Measurements from ENCODE around the gene GPR108. TPM values are rescaled to one million over a fixed set of nuclear protein-coding genes. Genes with fewer than 3 reads are reported as not detected.
A peak's percentile ranks its signal among the peaks of the same experiment; 100 is the strongest.

GPR108 gene
- total RNA-seq, 1 experiment from 2014 or later = 43.0 TPM

DNA sequence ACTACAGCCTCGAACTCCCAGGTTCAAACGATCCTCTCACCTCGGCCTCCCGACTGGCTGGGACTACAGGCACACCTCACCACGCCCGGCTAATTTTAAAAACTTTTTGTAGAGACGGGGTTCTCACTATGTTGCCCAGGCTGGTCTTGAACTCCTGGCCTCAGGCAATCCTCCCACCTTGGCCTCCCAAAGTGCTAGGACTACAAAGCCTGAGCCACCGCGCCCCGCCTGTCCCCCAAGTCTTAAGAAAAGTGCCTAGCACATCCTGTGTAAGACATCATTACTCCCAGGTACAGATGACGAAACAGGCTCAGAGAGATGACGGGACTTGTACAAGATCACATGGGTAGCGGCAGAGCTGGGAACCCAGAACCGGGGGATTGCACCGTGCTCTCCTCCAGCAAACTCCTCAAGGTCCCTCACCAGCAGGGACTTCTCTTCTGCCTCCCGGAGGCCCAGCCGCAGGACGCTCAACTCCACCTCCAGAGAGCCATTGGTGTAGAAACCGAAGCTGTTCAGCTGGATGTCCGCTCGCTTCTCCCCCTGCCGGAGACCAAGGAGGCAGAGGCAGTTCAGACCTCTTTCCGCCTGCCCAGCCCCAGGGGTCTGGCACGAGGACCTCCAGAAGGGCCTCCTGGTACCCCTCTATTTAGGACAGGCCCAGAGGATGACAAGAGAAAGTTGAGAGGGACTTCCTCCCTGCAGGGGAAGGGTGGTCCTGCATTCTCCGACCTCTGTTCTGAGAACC is 1.0 kb downstream of the GPR108 start:
- ChIA-PET CTCF (interaction anchor here (1.0 kb wide), 1 partner anchor 219 kb away, joined by 4 read pairs; no protein-coding TSS in a partner anchor), POLR2A (no interaction called here)
- intact Hi-C loops (cut with micrococcal nuclease; ENCODE audit: unreplicated experiment) (no loop called here), in situ Hi-C loops (cut with HindIII; ENCODE audit: low pct_unique_long_range_greater_than_20kb, low sequenced_read_pairs) (no loop called here)
- Histone ChIP-seq H3K4me1 (ENCODE audit: control insufficient read depth, insufficient read depth, low read length) (peaks cover 14% of the 10 kb centered on the region), H3K27me3 (ENCODE audit: control insufficient read depth, insufficient read depth, low read length) (no peaks in the 10 kb centered on the region), H3K36me3 (ENCODE audit: control insufficient read depth, insufficient read depth, low read length) (no peaks in the 10 kb centered on the region; the same call in 1 of the 2 replicates), H3K9me3 (ENCODE audit: control insufficient read depth, insufficient read depth, low read depth, low read length) (no peaks in the 10 kb centered on the region), H3K4me3 (ENCODE audit: low read depth in 2 of 2, low read length in 2 of 2) (peak overlapping the region; percentile 88 to 92), H3K27ac (ENCODE audit: low read length) (peak overlapping the region; percentile 76)
- DNase-seq (ENCODE audit: low read depth, low spot score) (no peak), ATAC-seq (peak; percentile 35)
- TF ChIP-seq, protein P1, sequence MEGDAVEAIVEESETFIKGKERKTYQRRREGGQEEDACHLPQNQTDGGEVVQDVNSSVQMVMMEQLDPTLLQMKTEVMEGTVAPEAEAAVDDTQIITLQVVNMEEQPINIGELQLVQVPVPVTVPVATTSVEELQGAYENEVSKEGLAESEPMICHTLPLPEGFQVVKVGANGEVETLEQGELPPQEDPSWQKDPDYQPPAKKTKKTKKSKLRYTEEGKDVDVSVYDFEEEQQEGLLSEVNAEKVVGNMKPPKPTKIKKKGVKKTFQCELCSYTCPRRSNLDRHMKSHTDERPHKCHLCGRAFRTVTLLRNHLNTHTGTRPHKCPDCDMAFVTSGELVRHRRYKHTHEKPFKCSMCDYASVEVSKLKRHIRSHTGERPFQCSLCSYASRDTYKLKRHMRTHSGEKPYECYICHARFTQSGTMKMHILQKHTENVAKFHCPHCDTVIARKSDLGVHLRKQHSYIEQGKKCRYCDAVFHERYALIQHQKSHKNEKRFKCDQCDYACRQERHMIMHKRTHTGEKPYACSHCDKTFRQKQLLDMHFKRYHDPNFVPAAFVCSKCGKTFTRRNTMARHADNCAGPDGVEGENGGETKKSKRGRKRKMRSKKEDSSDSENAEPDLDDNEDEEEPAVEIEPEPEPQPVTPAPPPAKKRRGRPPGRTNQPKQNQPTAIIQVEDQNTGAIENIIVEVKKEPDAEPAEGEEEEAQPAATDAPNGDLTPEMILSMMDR (IDR thresholded peaks at IDR 0.05) = peak; percentile 71
- TF ChIP-seq POLR2AphosphoS5 (IDR thresholded peaks at IDR 0.05; ENCODE audit: low read depth, low read length) (no peak), SIN3A (IDR thresholded peaks at IDR 0.05; ENCODE audit: borderline replicate concordance, insufficient read depth, low read depth, low read length) (no peak)
- TF ChIP-seq, protein P2, sequence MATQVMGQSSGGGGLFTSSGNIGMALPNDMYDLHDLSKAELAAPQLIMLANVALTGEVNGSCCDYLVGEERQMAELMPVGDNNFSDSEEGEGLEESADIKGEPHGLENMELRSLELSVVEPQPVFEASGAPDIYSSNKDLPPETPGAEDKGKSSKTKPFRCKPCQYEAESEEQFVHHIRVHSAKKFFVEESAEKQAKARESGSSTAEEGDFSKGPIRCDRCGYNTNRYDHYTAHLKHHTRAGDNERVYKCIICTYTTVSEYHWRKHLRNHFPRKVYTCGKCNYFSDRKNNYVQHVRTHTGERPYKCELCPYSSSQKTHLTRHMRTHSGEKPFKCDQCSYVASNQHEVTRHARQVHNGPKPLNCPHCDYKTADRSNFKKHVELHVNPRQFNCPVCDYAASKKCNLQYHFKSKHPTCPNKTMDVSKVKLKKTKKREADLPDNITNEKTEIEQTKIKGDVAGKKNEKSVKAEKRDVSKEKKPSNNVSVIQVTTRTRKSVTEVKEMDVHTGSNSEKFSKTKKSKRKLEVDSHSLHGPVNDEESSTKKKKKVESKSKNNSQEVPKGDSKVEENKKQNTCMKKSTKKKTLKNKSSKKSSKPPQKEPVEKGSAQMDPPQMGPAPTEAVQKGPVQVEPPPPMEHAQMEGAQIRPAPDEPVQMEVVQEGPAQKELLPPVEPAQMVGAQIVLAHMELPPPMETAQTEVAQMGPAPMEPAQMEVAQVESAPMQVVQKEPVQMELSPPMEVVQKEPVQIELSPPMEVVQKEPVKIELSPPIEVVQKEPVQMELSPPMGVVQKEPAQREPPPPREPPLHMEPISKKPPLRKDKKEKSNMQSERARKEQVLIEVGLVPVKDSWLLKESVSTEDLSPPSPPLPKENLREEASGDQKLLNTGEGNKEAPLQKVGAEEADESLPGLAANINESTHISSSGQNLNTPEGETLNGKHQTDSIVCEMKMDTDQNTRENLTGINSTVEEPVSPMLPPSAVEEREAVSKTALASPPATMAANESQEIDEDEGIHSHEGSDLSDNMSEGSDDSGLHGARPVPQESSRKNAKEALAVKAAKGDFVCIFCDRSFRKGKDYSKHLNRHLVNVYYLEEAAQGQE (IDR thresholded peaks at IDR 0.05; ENCODE audit: insufficient read depth in 1 of 2, low read depth in 2 of 2, low read length in 1 of 2) = no peak
- TSS peak; percentile 70 for BruUV-seq (replicated peaks)

DNA sequence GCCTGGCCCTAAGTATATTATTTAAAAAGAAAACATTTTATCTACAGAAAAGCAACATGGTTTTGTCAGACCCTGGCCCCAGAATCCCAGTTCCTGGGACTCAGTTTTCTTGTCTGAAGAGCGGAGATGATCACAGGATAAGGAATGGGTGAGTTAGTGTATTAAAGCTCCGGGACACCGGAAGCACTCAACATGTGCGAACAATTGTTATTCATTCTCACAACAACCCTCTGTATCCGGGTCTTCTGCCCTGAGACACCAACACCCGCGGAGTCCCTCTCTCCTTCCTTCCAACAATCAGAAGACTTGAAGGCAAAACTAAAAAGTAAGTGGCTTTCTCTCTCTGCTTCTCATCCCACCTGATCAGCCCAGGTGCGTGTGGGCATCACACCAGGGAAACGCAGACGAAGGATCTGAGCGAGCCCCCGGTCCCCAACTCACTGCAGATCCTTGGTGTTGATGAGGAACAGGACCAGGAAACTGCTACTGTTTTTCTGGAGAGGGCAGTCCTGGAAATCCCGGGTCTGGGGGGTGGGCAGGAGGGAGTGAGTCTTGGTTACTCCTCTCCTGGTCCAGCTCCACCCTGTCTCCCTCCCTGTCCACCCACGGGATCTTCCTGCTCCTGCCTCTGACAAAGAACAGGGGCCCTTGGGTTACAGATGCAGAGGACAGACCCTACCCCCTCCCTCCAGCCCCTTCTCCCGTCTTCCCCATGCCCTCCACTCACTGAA is 2.0 kb downstream of the GPR108 start:
- peaks cover 14% of the 10 kb centered on the region for H3K4me1 ChIP-seq (ENCODE audit: control insufficient read depth, insufficient read depth, low read length)
- no peaks in the 10 kb centered on the region for H3K9me3 ChIP-seq (ENCODE audit: control insufficient read depth, insufficient read depth, low read depth, low read length)
- DNase-seq (ENCODE audit: low read depth, low spot score) = no peak
- peak overlapping the region; percentile 88 to 92 for H3K4me3 ChIP-seq (ENCODE audit: low read depth in 2 of 2, low read length in 2 of 2)
- in situ Hi-C loops (cut with HindIII; ENCODE audit: low pct_unique_long_range_greater_than_20kb, low sequenced_read_pairs) (no loop called here), intact Hi-C loops (cut with micrococcal nuclease; ENCODE audit: unreplicated experiment) (no loop called here)
- ATAC-seq = no peak
- H3K27ac ChIP-seq (ENCODE audit: low read length) = peak overlapping the region; percentile 76
- TF ChIP-seq, protein P2 (IDR thresholded peaks at IDR 0.05; ENCODE audit: insufficient read depth in 1 of 2, low read depth in 2 of 2, low read length in 1 of 2) = no peak
- no peak for TF ChIP-seq POLR2AphosphoS5 (IDR thresholded peaks at IDR 0.05; ENCODE audit: low read depth, low read length)
- TF ChIP-seq, protein P1 (IDR thresholded peaks at IDR 0.05) = no peak
- ChIA-PET CTCF (interaction anchor here (0.5 kb wide), 1 partner anchor 128 kb away, joined by 3 read pairs; no protein-coding TSS in a partner anchor), POLR2A (no interaction called here)
- H3K36me3 ChIP-seq (ENCODE audit: control insufficient read depth, insufficient read depth, low read length) = no peaks in the 10 kb centered on the region; the same call in 1 of the 2 replicates
- no peaks in the 10 kb centered on the region for H3K27me3 ChIP-seq (ENCODE audit: control insufficient read depth, insufficient read depth, low read length)
- BruUV-seq (replicated peaks) = no TSS peak
